Ishikawa (cell line): Measurements from ENCODE around the gene NELFE.

Experiments
- CEBPB ChIP-seq: IDR thresholded peaks from 2 replicates; pipeline ENCODE4 v1.6.1; 2012
- EGR1 ChIP-seq: IDR thresholded peaks from 2 replicates; pipeline ENCODE4 v1.6.1; 2012
- EP300 ChIP-seq: IDR thresholded peaks from 2 replicates; pipeline ENCODE4 v1.6.1; 2012; ENCODE audit warnings: borderline replicate concordance
- FOXM1 ChIP-seq: IDR thresholded peaks from 2 replicates; pipeline ENCODE4 v1.6.1; 2012; ENCODE audit warnings: low read depth, borderline replicate concordance
- RAD21 ChIP-seq: IDR thresholded peaks from 2 replicates; pipeline ENCODE4 v1.6.1; 2012; ENCODE audit warnings: low read depth
- REST ChIP-seq: IDR thresholded peaks from 2 replicates; pipeline ENCODE4 v1.6.1; 2012; ENCODE audit warnings: low read depth, mild to moderate bottlenecking
- TEAD4 ChIP-seq: IDR thresholded peaks from 2 replicates; pipeline ENCODE4 v1.6.1; 2012

- no peak; the same call in 1 of the 2 replicates for TF ChIP-seq RAD21
- TF ChIP-seq CEBPB, result no peak
- no peak for TF ChIP-seq EGR1
- TF ChIP-seq EP300, result no peak
- TF ChIP-seq REST, result no peak
- TF ChIP-seq TEAD4, result no peak
- no peak for TF ChIP-seq FOXM1
These were observed 14.1 kb upstream of the NELFE start for GRCh38 chr6:31972709-31973350.
